ENCODE data around the gene SEC62. TPM values are rescaled to one million over a fixed set of nuclear protein-coding genes. Genes with fewer than 3 reads are reported as not detected.

Gene SEC62
- total RNA-seq, 4 donors from 2014 or later, result 90.9 to 124 (median 104) TPM

- intact Hi-C loops (cut with DNase I), result no loop called here
Observed at GRCh38 chr3:169930843-169931242, 35.8 kb upstream of the SEC62 start.

GRCh38 chr3:169931747-169932520, 34.7 kb upstream of the SEC62 start:
- Histone ChIP-seq H3K27me3 (no peaks in the 10 kb centered on the region), H3K4me3 (replicated peaks in 1 of 3) (no peak overlapping the region), H3K27ac (no peak overlapping the region), H3K9me3 (no peaks in the 10 kb centered on the region), H3K4me1 (no peaks in the 10 kb centered on the region), H3K36me3 (no peaks in the 10 kb centered on the region)
- intact Hi-C loops (cut with DNase I), result no loop called here
- TF ChIP-seq CTCF (IDR thresholded peaks at IDR 0.05) (no peak), POLR2A (IDR thresholded peaks at IDR 0.05) (no peak)
- WGBS, 2 donors, result 78 to 80% methylated on average over 14 of the region's 14 CpGs
- no peak for DNase-seq

More at GRCh38 chr3:169930843-169931242, 35.8 kb upstream of the SEC62 start:
- Histone ChIP-seq H3K27me3 (no peaks in the 10 kb centered on the region), H3K4me1 (no peaks in the 10 kb centered on the region), H3K9me3 (no peaks in the 10 kb centered on the region), H3K36me3 (no peaks in the 10 kb centered on the region), H3K27ac (no peak overlapping the region), H3K4me3 (replicated peaks in 1 of 3) (no peak overlapping the region)
- TF ChIP-seq POLR2A (IDR thresholded peaks at IDR 0.05) (no peak), CTCF (IDR thresholded peaks at IDR 0.05) (no peak)
- WGBS, 2 donors, result 94 to 99% methylated on average over 3 of the region's 3 CpGs
- no peak for DNase-seq

- Histone ChIP-seq H3K27ac (peak overlapping the region; percentile 67 to 79 (median 76)), H3K9me3 (no peaks in the 10 kb centered on the region), H3K27me3 (no peaks in the 10 kb centered on the region), H3K4me3 (replicated peaks in 1 of 3) (no peak overlapping the region), H3K4me1 (peaks cover 24 to 32% of the 10 kb centered on the region in 2 donors), H3K36me3 (no peaks in the 10 kb centered on the region)
- WGBS, 2 donors, result 46 to 52% methylated on average over 1 of the region's 1 CpG
- intact Hi-C loops (cut with DNase I), result no loop called here
- TF ChIP-seq POLR2A (IDR thresholded peaks at IDR 0.05) (no peak), CTCF (IDR thresholded peaks at IDR 0.05) (no peak)
- DNase-seq, result peak; percentile 50 to 52
Observed at GRCh38 chr3:169939320-169939719, 27.3 kb upstream of the SEC62 start.

GRCh38 chr3:169939751-169940150, 26.9 kb upstream of the SEC62 start:
- no peak for TF ChIP-seq CTCF (IDR thresholded peaks at IDR 0.05)
- TF ChIP-seq POLR2A (IDR thresholded peaks at IDR 0.05), result no peak
- Histone ChIP-seq H3K4me1 (peaks cover 27 to 37% of the 10 kb centered on the region in 2 donors), H3K4me3 (replicated peaks in 1 of 3) (no peak overlapping the region), H3K27ac (peak overlapping the region; percentile 67 to 79 (median 76)), H3K36me3 (no peaks in the 10 kb centered on the region), H3K9me3 (no peaks in the 10 kb centered on the region), H3K27me3 (no peaks in the 10 kb centered on the region)
- DNase-seq, result no peak
- 79 to 82% methylated on average over 5 of the region's 5 CpGs for WGBS, 2 donors
- intact Hi-C loops (cut with DNase I), result no loop called here

GRCh38 chr3:169940470-169941181, 26.0 kb upstream of the SEC62 start:
- Histone ChIP-seq H3K9me3 (no peaks in the 10 kb centered on the region), H3K27ac (peak overlapping the region; percentile 67 to 79 (median 76)), H3K4me3 (replicated peaks in 1 of 3) (no peak overlapping the region), H3K36me3 (no peaks in the 10 kb centered on the region), H3K4me1 (peaks cover 36 to 45% of the 10 kb centered on the region in 2 donors), H3K27me3 (no peaks in the 10 kb centered on the region)
- DNase-seq, result no peak
- TF ChIP-seq POLR2A (IDR thresholded peaks at IDR 0.05) (no peak), CTCF (IDR thresholded peaks at IDR 0.05) (no peak)
- 46 to 51% methylated on average over 6 of the region's 6 CpGs for WGBS, 2 donors
- intact Hi-C loops (cut with DNase I), result no loop called here
